Thymus (tissue), 11 donors: ENCODE measurements around the gene CCR5AS.

ENCODE experiments used
- DNase-seq, 9 donors: peaks; one replicate each; pipeline ENCODE4 v3.0.0-alpha.2; 2013; ENCODE audit warnings: low spot score in 9 of 9, low read depth in 6 of 9, missing footprints in 1 of 9
- H3K27ac ChIP-seq, 2 donors: one replicate each; pipeline ENCODE4 v1.5.1; 2013; ENCODE audit warnings: control low read depth in 1 of 2, low read depth in 1 of 2, low read length in 1 of 2, mild to moderate bottlenecking in 1 of 2, moderate library complexity in 1 of 2
- H3K27me3 ChIP-seq, 2 donors: one replicate each; pipeline ENCODE4 v1.5.1; 2013; ENCODE audit warnings: low read length in 1 of 2; ENCODE audit not compliant: control insufficient read depth in 2 of 2, insufficient read depth in 1 of 2
- H3K36me3 ChIP-seq, 2 donors: one replicate each; pipeline ENCODE4 v1.5.1; 2013; ENCODE audit warnings: low read length in 1 of 2, mild to moderate bottlenecking in 1 of 2, moderate library complexity in 1 of 2; ENCODE audit not compliant: control insufficient read depth in 2 of 2, insufficient read depth in 2 of 2
- H3K4me1 ChIP-seq, 2 donors: one replicate each; pipeline ENCODE4 v1.5.1; 2013; ENCODE audit warnings: low read length in 2 of 2; ENCODE audit not compliant: control insufficient read depth in 2 of 2, insufficient read depth in 2 of 2
- H3K4me3 ChIP-seq, 2 donors: one replicate each; pipeline ENCODE4 v1.5.1; 2013; ENCODE audit warnings: low read length in 2 of 2, control low read depth in 1 of 2, mild to moderate bottlenecking in 1 of 2
- H3K9me3 ChIP-seq, 2 donors: one replicate each; pipeline ENCODE4 v1.5.1; 2013; ENCODE audit warnings: low read length in 1 of 2, mild to moderate bottlenecking in 1 of 2; ENCODE audit not compliant: control insufficient read depth in 2 of 2, insufficient read depth in 1 of 2
- WGBS: extraction: QIAGEN DNeasy Blood & Tissue Kit; methylation state at CpG from one replicate; pipeline ENCODE4 v1.1.7; 2013; 5-methylcytosine and 5-hydroxymethylcytosine counted together
- donor health status: healthy.

The CCR5AS gene

GRCh38 chr3:46368569-46368968, 38.3 kb downstream of the CCR5AS start:
- H3K27ac ChIP-seq: no peak overlapping the region
- 61% methylated on average over 7 of the region's 7 CpGs for WGBS

GRCh38 chr3:46367811-46368210, 39.1 kb downstream of the CCR5AS start:
- no peak for DNase-seq
- no peaks in the 10 kb centered on the region for H3K36me3 ChIP-seq
- H3K4me1 ChIP-seq: peaks cover 0 to 42% of the 10 kb centered on the region in 2 donors
- H3K9me3 ChIP-seq: no peaks in the 10 kb centered on the region
- H3K27ac ChIP-seq: no peak overlapping the region
- H3K4me3 ChIP-seq: no peak overlapping the region
- no peaks in the 10 kb centered on the region for H3K27me3 ChIP-seq
- WGBS: 97% methylated on average over 5 of the region's 5 CpGs

More at GRCh38 chr3:46368569-46368968, 38.3 kb downstream of the CCR5AS start:
- no peaks in the 10 kb centered on the region for H3K9me3 ChIP-seq
- peak in 6 of 9 donors; percentile 47 to 88 (median 68) for DNase-seq
- H3K4me3 ChIP-seq: no peak overlapping the region
- H3K4me1 ChIP-seq: peaks cover 0 to 44% of the 10 kb centered on the region in 2 donors
- H3K27me3 ChIP-seq: no peaks in the 10 kb centered on the region
- no peaks in the 10 kb centered on the region for H3K36me3 ChIP-seq

GRCh38 chr3:46365737-46366524, 40.9 kb downstream of the CCR5AS start:
- H3K4me1 ChIP-seq: peaks cover 0 to 43% of the 10 kb centered on the region in 2 donors
- DNase-seq: no peak
- H3K36me3 ChIP-seq: no peaks in the 10 kb centered on the region
- no peak overlapping the region for H3K27ac ChIP-seq
- no peak overlapping the region for H3K4me3 ChIP-seq
- H3K9me3 ChIP-seq: no peaks in the 10 kb centered on the region
- H3K27me3 ChIP-seq: no peaks in the 10 kb centered on the region
- 99% methylated on average over 5 of the region's 5 CpGs for WGBS

GRCh38 chr3:46365041-46365440, 41.8 kb downstream of the CCR5AS start:
- no peaks in the 10 kb centered on the region for H3K27me3 ChIP-seq
- DNase-seq: no peak
- 88% methylated on average over 4 of the region's 4 CpGs for WGBS
- H3K27ac ChIP-seq: no peak overlapping the region
- no peak overlapping the region for H3K4me3 ChIP-seq
- H3K9me3 ChIP-seq: no peaks in the 10 kb centered on the region
- H3K4me1 ChIP-seq: peaks cover 0 to 43% of the 10 kb centered on the region in 2 donors
- H3K36me3 ChIP-seq: no peaks in the 10 kb centered on the region

GRCh38 chr3:46361408-46362283, 45.2 kb downstream of the CCR5AS start:
- no peak overlapping the region for H3K27ac ChIP-seq
- WGBS: 88% methylated on average over 8 of the region's 8 CpGs
- no peak for DNase-seq

GRCh38 chr3:46360907-46361306, 46.0 kb downstream of the CCR5AS start:
- peaks cover 0 to 26% of the 10 kb centered on the region in 2 donors for H3K4me1 ChIP-seq
- H3K36me3 ChIP-seq: no peaks in the 10 kb centered on the region
- 72% methylated on average over 6 of the region's 6 CpGs for WGBS
- H3K27ac ChIP-seq: no peak overlapping the region
- DNase-seq: no peak
- no peaks in the 10 kb centered on the region for H3K9me3 ChIP-seq
- H3K4me3 ChIP-seq: no peak overlapping the region
- H3K27me3 ChIP-seq: no peaks in the 10 kb centered on the region

More at GRCh38 chr3:46361408-46362283, 45.2 kb downstream of the CCR5AS start:
- H3K4me1 ChIP-seq: peaks cover 0 to 26% of the 10 kb centered on the region in 2 donors
- H3K36me3 ChIP-seq: no peaks in the 10 kb centered on the region
- H3K9me3 ChIP-seq: no peaks in the 10 kb centered on the region
- no peak overlapping the region for H3K4me3 ChIP-seq
- H3K27me3 ChIP-seq: no peaks in the 10 kb centered on the region

- Histone ChIP-seq H3K4me1 (peaks cover 0 to 26% of the 10 kb centered on the region in 2 donors), H3K36me3 (no peaks in the 10 kb centered on the region), H3K4me3 (no peak overlapping the region), H3K27me3 (no peaks in the 10 kb centered on the region), H3K9me3 (no peaks in the 10 kb centered on the region), H3K27ac (no peak overlapping the region)
- 84% methylated on average over 11 of the region's 11 CpGs for WGBS
- DNase-seq: no peak
Measured at GRCh38 chr3:46359733-46360493, 47.0 kb downstream of the CCR5AS start.

- no peak overlapping the region for H3K27ac ChIP-seq
- H3K4me1 ChIP-seq: peaks cover 0 to 36% of the 10 kb centered on the region in 2 donors
- H3K27me3 ChIP-seq: no peaks in the 10 kb centered on the region
- H3K36me3 ChIP-seq: no peaks in the 10 kb centered on the region
- H3K9me3 ChIP-seq: no peaks in the 10 kb centered on the region
- no peak overlapping the region for H3K4me3 ChIP-seq
- DNase-seq: no peak
- 94% methylated on average over 6 of the region's 6 CpGs for WGBS
Measured at GRCh38 chr3:46358466-46358865, 48.4 kb downstream of the CCR5AS start.
